ENCODE measurements around the gene NAA25.
"Not testable (repeated sequence)": the region's sequence is repeated elsewhere in the genome, so short reads cannot be mapped to it uniquely, and the experiment has no call there.

NAA25 gene

DNA sequence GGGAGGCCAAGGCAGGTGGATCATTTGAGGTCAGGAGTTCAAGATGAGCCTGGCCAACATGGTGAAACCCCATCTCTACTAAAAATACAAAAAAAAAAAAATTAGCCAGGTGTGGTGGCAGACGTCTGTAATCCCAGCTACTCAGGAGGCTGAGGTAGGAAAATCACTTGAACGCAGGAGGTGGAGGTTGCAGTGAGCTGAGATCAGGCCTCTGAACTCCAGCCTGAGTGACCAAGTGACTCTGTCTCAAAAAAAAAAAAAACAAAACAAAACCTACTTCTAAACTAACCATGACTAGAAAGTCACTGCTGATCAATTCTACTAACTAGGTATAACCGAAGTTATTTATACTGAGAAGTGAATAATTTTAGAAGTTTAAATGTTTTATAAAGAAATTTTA lies 99.0 kb downstream of the NAA25 start:
- DNase-seq (ENCODE audit: low read depth): not testable (repeated sequence)

- DNase-seq (ENCODE audit: low read depth): no peak
These were observed 99.7 kb downstream of the NAA25 start for GRCh38 chr12:112008918-112009317.

DNA sequence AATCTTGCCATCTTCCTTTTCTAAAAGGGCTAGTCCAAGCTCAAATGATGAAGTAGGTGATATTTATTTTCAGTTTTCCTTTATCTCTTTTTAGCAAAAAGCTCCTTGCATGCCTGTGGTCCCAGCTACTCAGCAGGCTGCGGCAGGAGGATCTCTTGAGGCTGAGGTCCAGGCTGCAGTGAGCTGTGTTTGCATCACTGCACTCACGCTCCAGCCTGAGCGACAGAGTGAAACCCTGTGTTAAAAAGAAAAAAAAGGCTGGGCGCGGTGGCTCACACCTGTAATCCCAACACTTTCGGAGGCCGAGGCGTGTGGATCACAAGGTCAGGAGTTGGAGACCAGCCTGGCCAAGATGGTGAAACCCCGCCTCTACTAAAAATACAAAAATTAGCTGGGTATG lies 100.6 kb downstream of the NAA25 start:
- no peak for DNase-seq (ENCODE audit: low read depth)

DNA sequence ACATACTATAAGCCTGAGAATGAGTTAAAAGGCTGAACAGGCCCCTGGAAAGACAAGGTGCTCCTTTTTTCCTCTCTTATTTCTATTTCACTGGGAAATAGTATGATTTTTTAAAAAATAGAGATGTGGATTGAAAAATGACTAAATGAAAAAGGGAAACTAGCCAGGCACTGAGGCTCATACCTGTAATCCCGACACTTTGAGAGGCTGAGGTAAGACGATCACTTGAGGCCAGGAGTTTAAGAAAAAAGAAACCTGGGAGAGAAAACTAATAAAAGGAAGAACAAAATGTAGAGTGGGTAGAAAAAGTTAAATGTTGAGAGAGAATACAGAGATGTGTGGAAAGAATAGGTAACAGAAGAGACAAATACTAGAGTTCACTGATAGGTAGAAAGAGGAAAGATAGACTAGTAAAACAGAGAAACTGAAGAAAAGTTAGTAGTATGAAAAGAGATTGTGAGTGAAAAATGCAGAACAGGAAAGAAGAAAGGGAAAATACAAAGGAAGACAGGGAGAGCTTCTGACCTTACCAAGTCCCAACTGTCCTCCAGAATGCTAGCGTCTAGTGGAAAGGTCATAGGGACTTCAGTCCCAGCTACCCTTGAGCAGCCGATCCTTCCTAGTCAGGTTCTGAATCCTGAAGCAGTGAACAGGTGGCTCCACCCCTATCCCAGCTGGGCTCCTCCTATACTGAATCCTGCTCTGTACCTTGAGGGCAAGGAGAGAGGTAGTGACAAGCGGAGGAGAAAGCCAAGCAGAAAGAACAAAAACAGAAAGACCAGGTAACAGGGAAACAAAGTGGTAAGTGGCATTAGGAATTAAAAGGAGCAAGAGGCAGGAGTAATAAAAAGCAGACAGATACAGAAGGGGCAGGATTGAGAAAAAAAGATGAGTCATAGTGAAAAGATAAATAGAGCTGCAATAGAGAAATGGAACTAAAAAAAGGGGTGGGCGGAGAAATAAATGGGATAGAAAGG lies 102.9 kb downstream of the NAA25 start:
- DNase-seq (ENCODE audit: low read depth): no peak

GRCh38 chr12:112004041-112004440 lies 104.5 kb downstream of the NAA25 start:
- DNase-seq (ENCODE audit: low read depth): no peak

DNA sequence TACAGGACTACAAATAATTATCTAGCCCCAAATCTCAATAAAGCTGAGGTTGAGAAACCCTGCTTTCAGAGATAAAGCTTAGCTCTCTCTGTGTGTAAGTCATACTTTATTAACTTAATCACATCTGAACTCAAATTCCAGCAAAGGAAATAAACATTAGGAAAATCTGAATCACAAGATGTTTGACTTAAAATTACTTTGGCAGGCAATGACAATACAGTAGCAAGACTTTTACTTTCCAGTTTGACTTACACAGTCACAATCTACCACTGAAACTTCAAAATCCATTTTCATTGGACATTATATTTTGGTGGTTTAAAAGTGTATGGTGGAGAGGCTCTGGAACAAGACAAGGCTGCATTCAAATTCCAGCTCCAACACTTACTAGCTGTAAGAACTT lies 107.0 kb downstream of the NAA25 start:
- DNase-seq (ENCODE audit: low read depth): no peak

DNA sequence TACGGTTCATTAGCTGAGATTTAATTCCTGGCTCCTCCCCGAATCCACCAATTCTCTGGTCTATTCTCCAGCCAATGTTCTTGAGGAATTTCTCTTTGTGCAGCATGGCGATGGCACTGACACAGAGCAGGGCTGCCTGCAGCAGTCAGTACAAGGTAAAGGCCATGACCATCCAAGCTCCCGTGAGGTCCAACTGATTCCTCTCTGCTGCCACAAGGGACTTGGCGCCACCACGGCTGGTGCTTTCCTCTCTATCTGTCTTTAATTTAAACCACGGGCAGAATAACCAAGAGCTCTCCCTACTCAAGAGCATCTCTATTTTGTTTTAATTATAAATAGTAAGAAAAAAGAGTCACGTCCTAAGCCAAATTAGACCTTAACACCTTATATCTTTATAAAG lies 107.8 kb downstream of the NAA25 start:
- no peak for DNase-seq (ENCODE audit: low read depth)

GRCh38 chr12:111999129-111999528 lies 109.5 kb downstream of the NAA25 start:
- DNase-seq (ENCODE audit: low read depth): not testable (repeated sequence)

GRCh38 chr12:111998015-111998414 lies 110.6 kb downstream of the NAA25 start:
- no peak for DNase-seq (ENCODE audit: low read depth)

DNA sequence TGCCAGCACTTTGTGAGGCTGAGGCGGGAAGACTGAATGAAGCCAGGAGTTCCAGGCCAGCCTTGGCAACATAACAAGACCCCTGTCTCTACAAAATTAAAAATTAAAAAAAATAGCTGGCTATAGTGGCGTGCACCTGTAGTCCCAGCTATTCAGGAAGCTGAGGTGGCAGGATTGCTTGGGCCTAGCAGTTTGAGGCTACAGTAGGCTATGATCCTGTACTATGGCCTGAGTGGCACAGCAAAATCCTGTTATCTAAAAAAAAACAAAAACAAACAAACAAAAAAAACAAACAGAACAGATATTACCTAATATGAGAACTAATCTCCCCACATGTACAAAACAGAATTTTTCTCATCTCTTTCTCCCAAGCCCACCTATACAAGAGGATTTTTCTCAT lies 111.3 kb downstream of the NAA25 start:
- no peak for DNase-seq (ENCODE audit: low read depth)

DNA sequence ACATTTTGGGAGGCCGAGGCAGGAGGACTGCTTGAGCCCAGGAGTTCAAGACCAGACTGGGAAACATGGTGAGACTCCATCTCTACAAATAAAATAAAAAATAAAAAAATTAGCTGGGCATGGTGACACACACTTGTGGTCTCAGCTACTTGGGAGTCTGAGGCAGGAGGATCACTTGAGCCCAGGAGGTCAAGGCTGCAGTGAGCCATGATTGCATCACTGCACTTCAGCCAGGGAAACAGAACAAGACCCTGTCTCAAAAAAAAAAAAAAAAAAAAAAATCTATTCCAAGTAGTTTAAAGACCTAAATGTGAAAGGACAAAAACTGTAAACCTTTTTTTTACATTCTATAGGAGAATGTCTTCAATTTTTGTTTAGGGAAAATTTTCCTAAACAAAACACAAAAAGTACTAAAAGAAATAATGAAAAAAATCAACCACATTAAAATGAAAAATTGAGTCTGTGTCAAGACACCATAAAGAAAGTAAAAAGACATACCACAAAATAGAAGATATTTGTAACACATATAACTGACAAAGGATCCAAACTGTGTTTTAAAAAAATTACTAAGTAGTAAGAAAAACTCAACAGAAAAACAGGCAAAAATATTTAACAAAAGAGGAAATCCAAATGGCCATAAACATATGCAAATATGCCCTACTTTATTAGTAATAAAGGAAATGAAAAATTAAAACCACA lies 112.7 kb downstream of the NAA25 start:
- no peak for DNase-seq (ENCODE audit: low read depth)

DNA sequence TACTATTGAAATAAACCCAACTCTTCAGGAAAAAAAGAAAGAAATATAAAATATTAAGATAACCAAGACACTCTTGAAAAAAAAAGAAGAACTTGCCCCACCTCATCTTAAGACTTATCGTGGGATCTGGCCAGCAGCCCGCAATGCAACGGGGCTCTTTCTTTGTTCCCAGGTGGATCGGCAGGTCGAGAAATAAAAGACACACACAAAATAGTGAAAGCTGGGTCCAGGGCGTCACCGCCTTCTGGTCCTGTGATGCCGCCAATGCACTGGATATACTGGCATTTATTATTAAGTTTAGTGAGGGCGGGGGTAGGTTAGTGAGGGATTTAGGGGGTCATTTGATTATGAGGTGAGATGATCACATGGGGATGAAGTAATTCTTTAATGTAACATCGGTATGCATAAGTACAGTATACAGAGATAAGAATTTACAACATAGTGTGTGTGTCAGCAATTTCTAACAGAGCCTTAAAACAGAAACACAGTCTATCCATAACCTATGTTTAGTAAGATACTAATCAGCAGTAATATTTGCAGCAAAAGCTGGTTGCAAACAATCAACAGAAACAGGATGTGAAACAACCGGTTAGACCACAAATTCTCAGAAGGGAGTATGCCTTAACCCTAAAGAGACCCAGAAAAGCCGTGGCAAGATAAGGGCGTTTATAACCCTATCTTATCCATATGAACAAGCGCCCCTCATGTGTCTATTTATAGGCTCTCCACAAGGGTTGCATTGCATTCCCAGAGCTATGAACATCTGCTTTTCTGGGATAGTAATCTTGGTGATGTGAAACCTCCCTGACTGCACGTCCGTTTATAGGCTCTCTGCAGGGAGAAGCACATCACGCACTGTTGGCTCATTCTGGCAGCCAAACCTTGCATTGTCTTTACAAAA lies 114.1 kb downstream of the NAA25 start:
- not testable (repeated sequence) for DNase-seq (ENCODE audit: low read depth)

- DNase-seq (ENCODE audit: low read depth): no peak
These were observed 115.1 kb downstream of the NAA25 start for GRCh38 chr12:111993292-111994150.

DNA sequence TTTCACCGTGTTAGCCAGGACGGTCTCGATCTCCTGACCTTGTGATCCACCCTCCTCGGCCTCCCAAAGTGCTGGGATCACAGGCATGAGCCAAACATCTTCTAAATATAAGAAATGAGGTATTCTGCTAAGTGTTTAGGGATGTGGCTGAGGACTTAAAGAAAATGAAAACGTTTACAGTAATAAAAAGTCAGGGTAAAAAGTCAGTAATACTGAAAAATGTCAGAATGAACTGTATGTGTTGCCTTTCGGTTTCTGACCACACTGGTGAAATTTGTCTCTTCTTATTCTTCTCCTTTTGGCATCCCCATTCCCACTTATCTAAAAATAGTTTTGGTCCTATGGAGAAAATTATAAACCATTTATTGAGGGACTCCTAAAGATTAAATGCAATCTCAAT lies 116.1 kb downstream of the NAA25 start:
- DNase-seq (ENCODE audit: low read depth): no peak

DNA sequence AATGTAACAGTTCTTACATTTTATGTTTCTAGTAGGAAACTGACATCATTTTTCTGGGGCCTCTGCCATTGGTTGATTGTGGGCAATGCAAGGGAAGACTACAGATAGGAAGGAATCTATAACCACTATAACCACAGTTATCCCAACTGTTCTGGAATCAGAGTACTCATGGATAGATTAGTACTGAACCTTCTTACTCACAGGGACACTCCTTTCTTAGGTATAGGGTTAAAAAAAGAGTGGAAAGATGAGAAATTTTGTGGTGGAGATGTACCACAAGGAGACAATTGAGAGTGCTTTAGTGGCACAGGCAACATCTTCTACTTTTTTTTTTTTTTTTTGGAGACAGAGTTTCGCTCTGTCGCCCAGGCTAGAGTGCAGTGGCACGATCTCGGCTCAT lies 116.6 kb downstream of the NAA25 start:
- no peak for DNase-seq (ENCODE audit: low read depth)

DNA sequence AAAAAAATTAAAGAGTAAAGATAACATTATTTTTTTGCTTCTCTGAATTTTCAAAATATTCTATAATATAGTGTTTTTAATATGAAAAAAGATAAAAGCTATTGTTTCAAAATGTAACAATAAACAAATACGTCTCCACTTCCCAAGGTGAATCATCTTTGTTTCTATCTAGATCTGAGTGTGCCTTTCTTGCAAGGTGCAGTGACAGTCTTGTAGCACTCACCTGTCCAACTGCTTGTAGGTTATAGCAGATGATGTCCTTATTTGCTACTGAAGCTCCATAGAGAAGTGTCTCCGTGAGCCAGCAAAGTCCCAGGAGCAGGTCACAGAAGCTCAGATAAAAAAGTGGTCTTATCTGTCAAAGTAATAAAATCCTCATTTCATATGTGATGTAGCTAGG lies 117.0 kb downstream of the NAA25 start:
- no peak for DNase-seq (ENCODE audit: low read depth)

GRCh38 chr12:111984820-111985219 lies 123.8 kb downstream of the NAA25 start:
- no peak for DNase-seq (ENCODE audit: low read depth)

DNA sequence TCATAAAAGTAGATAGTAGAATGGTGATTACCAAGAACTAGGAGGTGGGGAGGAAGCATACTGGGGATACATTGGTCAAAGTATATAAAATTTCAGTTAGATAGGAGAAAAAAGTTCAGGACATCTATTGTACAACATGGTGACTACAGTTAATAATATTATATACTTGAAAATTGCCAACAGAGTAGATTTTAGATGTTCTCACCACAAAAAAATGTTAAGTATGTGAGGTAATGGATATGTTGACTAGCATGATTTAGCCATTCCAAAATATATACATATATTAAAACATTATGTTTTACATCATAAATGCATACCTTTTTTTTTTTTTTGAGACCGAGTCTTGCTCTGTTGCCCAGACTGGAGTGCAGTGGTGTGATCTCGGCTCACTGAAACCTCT lies 126.6 kb downstream of the NAA25 start:
- no peak for DNase-seq (ENCODE audit: low read depth)

GRCh38 chr12:111980598-111980997 lies 128.0 kb downstream of the NAA25 start:
- no peak for DNase-seq (ENCODE audit: low read depth)

DNA sequence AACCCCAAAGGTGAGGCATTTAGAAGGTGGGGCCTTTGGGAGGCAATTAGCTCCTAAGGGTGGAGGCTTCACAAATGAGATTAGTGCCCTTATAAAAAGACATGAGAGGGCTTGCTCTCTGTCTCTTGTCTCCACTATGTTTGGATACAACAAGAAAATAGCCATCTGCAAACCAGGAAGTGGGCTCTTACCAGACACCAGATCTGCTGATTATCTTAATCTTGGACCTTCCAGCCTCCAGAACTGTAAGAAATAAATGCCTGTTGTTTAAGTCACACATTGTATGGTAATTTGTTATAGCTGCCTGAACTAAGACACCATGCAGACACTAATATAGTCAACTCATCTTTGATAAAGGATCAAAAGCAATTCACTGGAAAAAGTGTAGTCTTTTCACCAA lies 130.0 kb downstream of the NAA25 start:
- no peak for DNase-seq (ENCODE audit: low read depth)

GRCh38 chr12:111976860-111977259 lies 131.7 kb downstream of the NAA25 start:
- no peak for DNase-seq (ENCODE audit: low read depth)

Measured in non-pigmented ciliary epithelial cell (primary cell).